Body of pancreas (tissue), 4 donors: ENCODE data around the gene CSMD2. TPM values are rescaled to one million over a fixed set of nuclear protein-coding genes. Genes with fewer than 3 reads are reported as not detected.

Experiments used
- ATAC-seq: fragments of 150-250 bp; one replicate; pipeline ENCODE4 v1.9.1; 2016
- DNase-seq, 4 donors: peaks; one replicate each; pipeline ENCODE4 v3.0.0-alpha.2; 2019
- H3K27ac ChIP-seq, 4 donors: fragments of 200-600 bp; sonication (generic); 1 replicate in 3 of 4; 2 replicates in 1 of 4; pipeline versions ENCODE4 v1.5.1 to v1.6.1; 2016 to 2019; ENCODE audit warnings: mild to moderate bottlenecking in 1 of 4, mixed read lengths in 1 of 4, moderate library complexity in 1 of 4
- H3K27me3 ChIP-seq, 2 donors: fragments of 200-600 bp; sonication (generic); one replicate each; pipeline ENCODE4 v1.6.0; 2016; ENCODE audit warnings: mild to moderate bottlenecking in 1 of 2
- H3K36me3 ChIP-seq, 2 donors: fragments of 200-600 bp; sonication (generic); replicated peaks in 1 of 2; 2 replicates each; pipeline ENCODE4 v1.5.1; 2016; ENCODE audit warnings: low read depth in 2 of 2; ENCODE audit not compliant: insufficient read depth in 1 of 2
- H3K4me1 ChIP-seq: fragments of 200-600 bp; sonication (generic); one replicate; pipeline ENCODE4 v1.6.0; 2016
- H3K4me3 ChIP-seq, 2 donors: fragments of 200-600 bp; sonication (generic); 1 replicate in 1 of 2; 2 replicates in 1 of 2; pipeline ENCODE4 v1.5.1; 2016 to 2019
- H3K9me3 ChIP-seq, 3 donors: fragments of 200-600 bp; sonication (generic); 1 replicate in 2 of 3; 2 replicates in 1 of 3; pipeline ENCODE4 v1.5.1; 2016
- POLR2A ChIP-seq, 3 donors: fragments of 450-650 bp; IDR thresholded peaks; one replicate each; pipeline ENCODE4 v1.6.1; 2016; ENCODE audit warnings: antibody characterized with exemption in 3 of 3, mild to moderate bottlenecking in 2 of 3
- WGBS, 2 donors: methylation state at CpG; one replicate each; pipeline ENCODE4 v1.1.5; 2017; 5-methylcytosine and 5-hydroxymethylcytosine counted together
- intact Hi-C: fragments of 100-400 bp; cut with DNase I; formaldehyde crosslinking; loops from one replicate; pipeline ENCODE4 v1.15.1; 2023
- small RNA-seq: library from RNA; depleted of rRNA; stranded (forward); fragments of <200 nt; gene quantifications from one replicate; pipeline ENCODE3, GENCODE V24; 2016
- total RNA-seq, 2 donors: library from RNA; depleted of rRNA; stranded (reverse); fragments of >200 nt; gene quantifications; one replicate each; pipeline ENCODE4 v1.1.0, GENCODE V29; 2016
- TF ChIP-seq, protein P1 (sequence below), 7 experiments: fragments of 450-650 bp in 4 of 7; fragments of 200-600 bp in 3 of 7; sonication (generic) in 3 of 7; IDR thresholded peaks; one replicate each; pipeline ENCODE4 v1.5.1; 2016 to 2019; ENCODE audit warnings: antibody characterized with exemption in 7 of 7

The CSMD2 gene
- total RNA-seq, 2 donors from 2014 or later = 0.26 to 0.33 TPM

GRCh38 chr1:33465316-33465715 is 699.7 kb downstream of the CSMD2 start:
- Histone ChIP-seq H3K4me1 (no peaks in the 10 kb centered on the region), H3K9me3 (no peaks in the 10 kb centered on the region), H3K27me3 (no peaks in the 10 kb centered on the region), H3K27ac (no peak overlapping the region), H3K36me3 (no peaks in the 10 kb centered on the region), H3K4me3 (no peak overlapping the region)
- 72 to 84% methylated on average over 2 of the region's 2 CpGs for WGBS, 2 donors
- intact Hi-C loops = loop anchor here (10.0 kb wide), 2 partner anchors 171 to 371 kb away; no protein-coding TSS in a partner anchor
- no peak for DNase-seq
- no peak for ATAC-seq
- TF ChIP-seq, protein P1, sequence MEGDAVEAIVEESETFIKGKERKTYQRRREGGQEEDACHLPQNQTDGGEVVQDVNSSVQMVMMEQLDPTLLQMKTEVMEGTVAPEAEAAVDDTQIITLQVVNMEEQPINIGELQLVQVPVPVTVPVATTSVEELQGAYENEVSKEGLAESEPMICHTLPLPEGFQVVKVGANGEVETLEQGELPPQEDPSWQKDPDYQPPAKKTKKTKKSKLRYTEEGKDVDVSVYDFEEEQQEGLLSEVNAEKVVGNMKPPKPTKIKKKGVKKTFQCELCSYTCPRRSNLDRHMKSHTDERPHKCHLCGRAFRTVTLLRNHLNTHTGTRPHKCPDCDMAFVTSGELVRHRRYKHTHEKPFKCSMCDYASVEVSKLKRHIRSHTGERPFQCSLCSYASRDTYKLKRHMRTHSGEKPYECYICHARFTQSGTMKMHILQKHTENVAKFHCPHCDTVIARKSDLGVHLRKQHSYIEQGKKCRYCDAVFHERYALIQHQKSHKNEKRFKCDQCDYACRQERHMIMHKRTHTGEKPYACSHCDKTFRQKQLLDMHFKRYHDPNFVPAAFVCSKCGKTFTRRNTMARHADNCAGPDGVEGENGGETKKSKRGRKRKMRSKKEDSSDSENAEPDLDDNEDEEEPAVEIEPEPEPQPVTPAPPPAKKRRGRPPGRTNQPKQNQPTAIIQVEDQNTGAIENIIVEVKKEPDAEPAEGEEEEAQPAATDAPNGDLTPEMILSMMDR (IDR thresholded peaks at IDR 0.05) = no peak
- no peak for TF ChIP-seq POLR2A (IDR thresholded peaks at IDR 0.05)

GRCh38 chr1:33464552-33464951 is 700.5 kb downstream of the CSMD2 start:
- H3K4me1 ChIP-seq = no peaks in the 10 kb centered on the region
- TF ChIP-seq, protein P1 (IDR thresholded peaks at IDR 0.05) = no peak
- no peak for TF ChIP-seq POLR2A (IDR thresholded peaks at IDR 0.05)
- DNase-seq = no peak
- intact Hi-C loops = loop anchor here (10.0 kb wide), 2 partner anchors 170 to 370 kb away; no protein-coding TSS in a partner anchor
- H3K4me3 ChIP-seq = no peak overlapping the region
- H3K27me3 ChIP-seq = no peaks in the 10 kb centered on the region
- H3K9me3 ChIP-seq = no peaks in the 10 kb centered on the region
- WGBS, 2 donors = 76 to 88% methylated on average over 3 of the region's 3 CpGs
- no peak for ATAC-seq
- H3K27ac ChIP-seq = no peak overlapping the region
- no peaks in the 10 kb centered on the region for H3K36me3 ChIP-seq

Small RNA genes lying within 50 kb of the gene (small RNA-seq; reads per million reads assigned to genes)
- gene RNA5SP42 = 0.19 reads per million

Other genes starting within 250 kb of the CSMD2 start
- gene C1orf94, start 11.7 kb upstream of the CSMD2 start, total RNA-seq = not detected